NCI-H2107 (cell line): ENCODE data around the gene HRH1.

Experiments
- DNase-seq: peaks from one replicate; lab custom pipeline; 2025; lab: John Stamatoyannopoulos, UW

Gene HRH1

DNA sequence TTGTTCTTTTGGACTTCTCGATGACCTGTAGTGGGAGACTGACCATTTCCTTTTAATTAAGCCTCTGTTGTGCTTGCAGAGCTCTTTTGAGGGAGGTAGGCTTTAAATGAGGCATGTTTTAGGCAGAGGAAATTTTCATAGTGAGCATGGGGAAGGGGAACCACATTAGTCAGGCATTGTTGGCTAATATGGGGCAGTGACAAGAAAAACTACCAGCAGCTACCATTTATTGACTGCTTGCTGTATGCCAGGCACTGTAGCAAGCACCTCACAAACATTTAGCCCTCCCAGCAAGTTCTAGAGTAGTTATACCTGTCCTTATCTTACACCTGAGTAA lies 128.8 kb downstream of the HRH1 start:
- DNase-seq, result no peak

DNA sequence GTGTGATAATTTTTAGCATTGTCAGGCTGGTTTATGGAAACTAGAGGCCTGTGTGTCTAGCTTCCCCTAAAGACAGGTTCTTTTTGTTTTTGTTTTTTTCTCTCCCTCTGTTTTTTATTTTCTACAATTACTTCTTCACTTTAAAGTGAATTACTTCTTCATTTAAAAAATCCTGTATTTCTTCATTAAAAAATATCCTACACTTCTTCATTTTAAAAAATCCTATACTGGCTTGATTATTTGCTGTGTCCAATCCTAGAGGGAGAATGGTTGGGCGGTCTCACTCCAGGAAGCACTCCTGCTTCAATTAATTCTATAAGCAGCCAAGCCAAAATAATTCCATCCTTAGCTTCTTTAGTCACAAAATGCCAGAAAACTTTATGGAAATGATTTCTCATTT lies 129.7 kb downstream of the HRH1 start:
- no peak for DNase-seq

DNA sequence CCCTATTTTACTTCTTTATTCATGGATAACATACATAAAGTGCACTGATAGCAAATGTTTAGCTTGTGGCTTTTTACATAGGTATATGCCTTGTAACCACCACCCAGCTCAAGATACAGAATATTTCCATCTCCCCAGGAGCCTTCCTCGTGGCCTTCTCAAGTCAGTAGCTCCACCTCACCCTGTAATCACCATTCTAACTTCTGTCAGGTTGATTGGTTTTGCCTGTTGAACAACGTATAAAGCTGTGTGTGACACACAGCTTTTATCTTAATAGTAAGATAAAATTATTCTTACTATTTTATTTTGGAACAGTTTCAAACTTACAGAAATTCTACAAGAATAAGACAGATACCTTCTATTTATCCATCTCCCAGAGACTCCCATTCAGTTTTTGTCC lies 131.2 kb downstream of the HRH1 start:
- DNase-seq, result no peak

DNA sequence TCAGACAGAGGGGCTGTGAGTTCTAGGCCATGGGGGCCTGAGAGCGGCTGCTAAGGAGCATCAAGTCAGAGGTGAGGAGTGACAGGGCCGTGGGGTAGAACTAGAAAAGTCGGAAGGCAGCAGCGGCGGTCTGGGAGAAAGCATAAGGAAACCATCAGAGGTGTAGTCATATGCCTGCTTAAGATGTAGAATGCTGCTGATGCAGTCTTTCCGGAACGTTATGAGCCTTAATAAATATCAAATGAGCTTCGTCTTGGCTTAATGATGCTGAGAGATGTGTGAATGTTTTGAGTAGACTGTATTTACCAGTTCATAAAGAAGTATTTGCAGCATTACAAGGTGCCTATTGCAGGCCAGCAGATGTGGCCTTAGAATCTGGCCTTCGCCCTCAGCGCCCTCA lies 133.1 kb downstream of the HRH1 start:
- no peak for DNase-seq

DNA sequence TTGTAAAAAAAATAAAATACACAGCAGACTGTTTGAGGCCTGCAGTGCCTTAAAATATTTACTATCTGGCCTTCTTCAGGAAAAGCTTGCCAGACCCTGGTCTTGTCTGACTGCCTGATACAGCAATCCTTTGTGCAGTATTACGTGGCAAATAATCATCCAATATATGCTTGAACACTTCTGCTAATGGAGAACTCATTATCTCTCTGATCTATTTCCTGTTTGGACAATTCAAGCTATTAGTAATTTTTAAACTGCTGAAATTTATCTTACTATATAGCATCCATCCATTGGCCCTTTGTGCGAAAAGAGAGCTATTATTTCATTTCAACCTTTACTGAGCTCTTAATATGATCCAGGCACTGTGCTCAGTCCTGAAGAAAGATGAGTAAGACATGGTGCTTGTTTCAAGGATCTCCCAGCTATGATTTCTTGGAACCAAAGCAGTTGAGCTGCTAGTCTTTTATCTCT lies 133.8 kb downstream of the HRH1 start:
- DNase-seq, result no peak

DNA sequence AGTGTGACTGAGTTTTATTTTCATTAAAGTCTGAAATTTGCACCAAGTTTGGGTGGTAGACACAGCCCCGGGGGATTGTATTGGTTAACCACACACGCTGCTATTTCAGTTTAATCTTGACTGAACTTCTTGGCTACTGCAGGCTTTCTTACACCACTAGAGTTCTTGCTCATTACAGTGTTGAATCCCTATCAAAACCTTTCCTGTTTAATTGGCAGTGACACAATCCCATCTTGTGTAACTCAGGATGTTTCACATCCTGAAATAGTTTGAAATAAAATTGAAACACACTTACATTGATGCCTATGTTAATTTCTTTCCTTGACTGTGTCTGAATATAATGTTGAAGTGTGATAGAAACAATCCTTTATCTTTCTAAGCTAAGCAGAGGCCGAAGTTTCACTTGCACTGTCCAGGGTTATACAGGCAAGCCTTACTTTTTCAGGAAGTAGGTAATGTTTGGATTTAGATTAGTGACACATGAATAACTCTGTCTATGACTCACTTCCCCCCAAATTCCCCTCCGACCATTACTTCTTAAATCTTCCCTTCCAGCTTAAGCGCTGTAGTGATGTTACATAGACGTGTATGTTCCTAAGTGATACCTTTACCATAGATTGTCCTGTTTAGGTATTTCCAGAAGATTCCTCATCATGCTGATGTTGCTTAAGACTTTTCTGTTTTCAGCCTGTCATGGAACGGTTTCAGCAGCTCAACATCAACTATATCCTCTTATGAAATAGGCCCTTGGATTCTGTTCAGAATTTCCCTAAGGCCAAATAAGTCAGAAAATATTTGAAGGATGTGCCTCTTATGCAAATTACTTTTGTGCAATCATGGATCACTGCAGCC lies 134.7 kb downstream of the HRH1 start:
- no peak for DNase-seq

DNA sequence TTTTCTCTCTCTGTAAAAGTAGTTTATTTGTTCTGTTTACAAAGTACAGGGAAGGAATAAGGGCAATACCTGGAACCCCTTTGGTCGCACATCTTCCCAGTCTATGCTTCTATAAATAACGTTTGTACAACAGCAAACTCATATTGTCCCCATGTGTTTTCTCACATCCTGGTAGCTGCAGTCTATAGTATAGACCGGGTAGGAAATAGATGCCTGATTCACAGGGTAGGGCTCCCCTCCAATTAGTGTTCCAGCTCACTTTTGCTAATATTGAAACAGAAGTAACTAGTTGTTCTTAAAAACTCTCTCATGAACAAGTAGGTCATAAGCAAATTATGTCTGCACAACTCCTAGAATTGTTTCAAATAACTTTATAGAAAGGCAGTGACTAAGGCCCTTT lies 135.6 kb downstream of the HRH1 start:
- DNase-seq, result no peak

DNA sequence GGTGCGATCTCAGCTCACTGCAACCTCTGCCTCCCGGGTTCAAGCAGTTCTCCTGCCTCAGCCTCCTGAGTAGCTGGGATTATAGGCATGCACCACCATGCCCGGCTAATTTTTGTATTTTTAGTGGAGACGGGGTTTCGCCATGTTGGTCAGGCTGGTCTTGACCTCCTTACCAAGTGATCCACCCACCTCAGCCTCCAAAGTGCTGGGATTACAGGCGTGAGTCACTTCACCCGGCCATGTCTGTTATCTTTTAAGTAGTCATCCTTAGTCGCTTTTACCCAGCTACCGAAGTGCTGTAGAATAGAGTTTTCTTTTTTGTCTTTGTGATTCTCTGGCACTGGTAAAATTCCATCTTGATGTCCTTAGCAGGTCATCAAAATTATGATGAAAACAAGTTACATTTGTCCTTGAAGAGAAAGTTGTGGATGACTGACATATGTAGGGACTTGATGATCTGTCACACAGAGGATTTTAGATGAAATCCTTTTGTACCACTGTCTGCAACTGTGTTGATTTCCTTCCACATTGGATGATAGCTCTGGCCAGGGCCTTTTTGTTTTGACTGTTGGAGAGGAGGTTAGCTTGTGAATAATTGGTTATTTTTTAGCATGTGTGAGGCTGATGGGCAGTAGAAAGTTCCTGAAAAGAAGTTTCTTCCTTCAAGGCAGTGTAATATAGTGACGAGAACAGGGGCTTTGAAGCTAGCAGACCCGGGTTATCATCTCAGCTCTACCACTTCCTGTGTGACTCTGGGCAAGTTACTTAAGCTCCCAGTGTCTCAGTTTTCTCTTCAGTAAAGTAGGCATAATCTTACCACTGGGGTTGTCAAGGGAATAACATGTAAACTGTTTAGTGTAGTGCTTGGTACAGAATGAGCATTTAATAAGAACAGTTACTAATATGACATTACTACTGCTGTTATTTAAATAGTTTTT lies 136.7 kb downstream of the HRH1 start:
- no peak for DNase-seq

DNA sequence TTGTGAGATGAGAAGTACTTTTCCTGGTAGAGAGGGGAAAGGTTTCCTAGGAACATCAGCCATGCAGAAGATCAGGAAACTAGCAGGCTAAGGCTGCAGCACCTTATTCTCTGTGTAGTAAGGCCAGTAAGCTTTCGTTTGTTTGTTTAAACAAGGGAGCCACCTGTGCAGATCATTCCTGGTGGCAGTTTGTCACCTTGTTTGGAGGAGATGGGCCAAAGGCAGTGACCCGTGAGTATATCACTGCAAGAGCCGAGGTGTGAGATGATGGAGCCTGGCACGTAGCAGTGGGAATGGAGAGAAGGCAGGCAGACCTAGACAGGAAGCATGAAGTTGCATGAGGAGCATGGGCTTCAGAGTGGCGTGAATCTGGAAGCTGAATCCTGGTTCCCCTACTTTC lies 137.5 kb downstream of the HRH1 start:
- DNase-seq, result no peak

DNA sequence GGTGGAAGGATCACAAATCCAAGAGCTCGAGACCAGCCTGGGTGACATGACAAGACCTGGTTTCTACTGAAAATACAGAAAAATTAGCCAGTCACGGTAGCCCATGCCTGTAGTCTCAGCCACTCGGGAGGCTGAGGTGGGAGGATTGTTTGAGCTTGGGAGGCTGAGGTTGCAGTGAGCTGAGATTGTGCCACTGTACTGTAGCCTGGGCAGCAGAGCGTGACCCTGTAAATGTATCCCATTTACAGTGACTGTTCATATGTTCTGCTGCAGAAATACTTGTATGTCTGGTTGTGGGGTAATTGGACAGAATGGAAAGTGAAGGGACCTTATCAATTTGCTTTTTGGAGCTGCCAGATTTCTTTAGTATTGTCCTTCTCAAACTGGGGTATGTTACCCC lies 142.8 kb downstream of the HRH1 start:
- no peak for DNase-seq

DNA sequence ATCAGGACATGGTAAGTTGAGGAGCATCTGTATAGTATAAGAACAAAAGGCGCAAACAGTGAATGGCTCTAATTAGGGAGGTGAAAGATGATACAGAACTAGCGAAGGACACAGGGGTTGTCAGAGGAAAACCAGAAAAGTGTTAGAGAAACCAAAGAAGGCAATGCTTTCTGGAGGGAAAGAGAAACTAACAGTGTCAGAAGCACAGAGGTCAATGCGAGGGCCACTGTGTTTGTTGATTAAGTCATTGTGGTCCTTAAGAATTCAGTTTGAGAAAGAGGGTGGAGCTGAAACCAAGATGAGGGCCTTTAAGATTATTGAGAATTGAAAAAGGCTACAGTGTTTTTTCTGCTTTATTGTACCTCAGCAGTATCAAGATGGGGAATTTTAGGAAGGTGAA lies 146.7 kb downstream of the HRH1 start:
- DNase-seq, result no peak

DNA sequence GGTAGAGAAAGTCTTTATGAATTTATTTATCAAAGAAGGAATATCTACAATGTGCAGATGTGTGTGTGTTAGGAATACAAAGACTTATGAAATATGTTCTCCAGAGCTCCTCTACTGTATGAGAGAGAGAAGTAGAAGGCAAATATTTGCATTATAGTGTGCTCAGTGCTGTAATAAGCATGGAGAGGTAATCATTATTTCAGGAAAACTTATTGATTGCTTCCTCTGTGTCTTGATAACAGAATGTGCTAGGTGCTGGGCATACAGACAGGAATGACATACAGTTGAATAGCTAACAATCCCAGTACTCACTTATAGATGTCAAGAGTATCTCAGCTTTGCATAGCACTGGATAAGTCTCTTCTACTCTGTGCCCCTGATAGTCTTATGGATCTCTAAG lies 148.2 kb downstream of the HRH1 start:
- DNase-seq, result no peak

DNA sequence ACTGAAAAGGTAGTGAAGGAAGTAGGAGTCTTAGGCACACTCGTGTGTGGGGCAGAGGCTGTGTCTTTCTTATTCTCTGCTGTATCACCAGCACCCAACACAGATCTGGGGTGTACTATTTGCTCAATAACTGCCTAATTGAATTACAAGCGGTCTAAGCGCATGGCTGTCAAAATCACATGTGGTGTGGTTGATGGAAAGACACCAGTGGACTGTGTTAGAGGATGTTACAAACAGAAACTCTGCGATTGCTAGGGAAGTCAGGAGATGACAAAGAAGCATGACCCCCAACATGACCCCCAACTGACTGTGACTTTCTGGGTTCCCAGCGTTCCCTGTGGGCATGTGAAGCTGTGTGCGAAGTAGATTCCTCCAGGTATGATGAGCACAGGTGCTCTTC lies 149.9 kb downstream of the HRH1 start:
- no peak for DNase-seq

DNA sequence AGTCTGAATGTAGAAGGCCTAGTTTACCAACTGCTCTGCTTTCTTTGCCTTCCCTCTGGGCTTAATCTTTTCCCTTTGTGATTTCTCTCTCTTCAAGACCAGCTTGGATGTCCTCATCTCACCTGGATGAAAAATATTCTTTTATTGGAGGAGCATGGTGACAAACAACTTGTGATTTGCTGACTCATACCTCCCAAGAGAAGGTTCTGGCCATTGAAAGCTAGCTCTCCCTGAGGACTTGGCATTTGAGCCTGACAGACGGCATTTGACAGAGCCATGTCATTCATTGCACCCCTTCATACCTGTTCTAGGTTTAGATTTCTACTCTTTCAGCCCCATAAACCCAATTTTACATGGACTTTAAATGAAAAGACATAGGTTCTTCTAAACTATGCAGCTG lies 151.2 kb downstream of the HRH1 start:
- DNase-seq, result no peak

DNA sequence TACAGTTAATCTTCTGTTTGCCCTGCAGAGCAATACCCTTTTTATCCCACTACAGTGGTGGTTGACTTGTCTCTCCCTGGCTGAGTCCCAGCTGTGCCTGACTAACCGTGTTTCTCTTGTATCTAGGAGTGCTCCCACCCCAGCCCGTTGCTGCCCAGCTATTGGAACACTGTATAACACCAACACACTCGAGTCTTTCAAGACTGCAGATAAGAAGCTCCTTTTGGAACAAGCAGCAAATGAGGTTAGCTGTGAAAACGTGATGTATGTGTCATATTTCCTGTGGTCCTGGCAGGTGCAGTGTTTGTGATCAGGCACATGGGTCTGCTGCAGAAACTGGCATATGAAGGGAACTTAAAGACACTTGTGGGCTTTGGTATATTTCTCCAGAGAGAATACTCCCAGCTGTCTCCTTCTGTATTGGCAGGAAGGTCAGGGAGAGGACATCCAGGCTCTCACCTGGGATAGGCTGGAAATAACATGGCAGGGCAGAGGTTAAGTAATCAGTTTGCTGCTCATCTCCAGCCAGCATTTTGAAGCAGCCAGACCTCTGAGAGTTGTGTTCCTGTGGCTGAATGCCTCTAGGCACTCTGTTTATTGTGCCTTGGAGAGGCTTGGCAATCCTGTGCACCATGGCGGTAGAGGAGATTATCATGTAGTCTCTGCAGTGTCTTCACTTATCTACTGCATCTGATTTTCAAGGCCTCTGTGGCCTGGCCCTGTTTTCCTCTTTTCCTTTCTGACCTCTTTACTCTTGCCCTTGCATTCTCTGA lies 152.7 kb downstream of the HRH1 start:
- no peak for DNase-seq

DNA sequence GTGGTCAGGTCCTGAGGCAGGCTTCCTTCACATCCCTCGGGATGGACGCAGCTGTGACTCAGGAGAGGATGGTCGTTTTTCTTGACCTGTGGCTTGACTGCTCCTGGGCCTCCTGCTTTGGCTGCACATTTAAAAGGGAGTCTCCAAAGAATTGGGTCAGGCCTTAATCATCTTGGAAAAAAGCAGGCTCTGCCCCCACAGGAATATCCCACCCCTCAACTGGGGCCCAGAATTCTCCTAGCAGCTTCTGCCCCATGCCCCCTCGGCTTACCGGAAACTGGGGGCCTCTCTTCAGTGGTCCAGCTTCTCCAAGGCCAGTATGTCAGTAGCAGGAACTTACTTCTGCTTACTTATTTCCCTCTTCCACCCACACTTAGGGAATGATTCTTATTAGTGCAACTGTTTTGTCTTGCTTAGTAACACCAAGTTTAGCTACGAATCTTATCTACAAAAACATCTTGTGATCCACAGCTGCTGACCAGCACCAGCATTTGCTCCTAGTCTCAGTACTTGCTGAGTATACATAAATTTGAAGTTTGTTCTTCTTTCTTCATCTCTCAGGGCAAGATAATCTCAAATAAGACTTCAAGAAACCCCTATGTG lies 153.6 kb downstream of the HRH1 start:
- no peak for DNase-seq

DNA sequence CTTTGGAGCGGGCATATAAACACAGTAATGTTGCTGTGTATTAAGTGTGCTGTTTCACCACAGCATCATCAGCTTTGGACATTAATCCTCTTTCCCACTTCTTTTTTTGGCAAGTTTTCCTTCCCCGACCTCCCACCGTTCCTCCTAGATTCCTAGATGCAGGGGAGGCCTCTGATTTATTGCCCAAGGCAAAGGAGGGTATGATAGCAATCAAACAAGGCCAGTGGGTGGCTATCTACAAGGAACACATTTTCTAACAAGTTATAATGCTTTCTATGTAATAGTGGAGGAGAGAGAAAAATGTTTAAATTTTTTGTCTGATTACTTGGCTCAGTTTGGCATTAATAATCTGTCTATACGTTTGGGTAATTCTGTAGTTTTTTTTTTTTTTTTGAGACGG lies 156.0 kb downstream of the HRH1 start:
- DNase-seq, result no peak

DNA sequence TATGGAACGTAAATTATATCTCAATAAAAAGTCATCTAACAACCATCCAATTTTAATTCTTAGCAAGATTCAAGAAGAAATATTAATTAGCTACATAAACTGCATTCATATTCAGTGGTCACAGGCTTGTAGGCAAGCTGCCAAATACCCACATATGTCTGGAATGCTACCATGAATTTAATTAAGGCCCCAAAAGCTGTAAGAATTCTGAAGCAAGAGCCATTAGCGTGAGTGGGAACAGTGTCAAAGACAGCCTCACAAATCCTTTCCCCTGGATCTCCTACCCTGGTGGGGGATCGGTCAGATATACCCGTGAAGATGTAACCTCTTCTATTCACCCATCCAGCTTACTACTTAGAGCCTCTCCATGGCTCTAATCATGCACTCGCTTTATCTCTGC lies 157.9 kb downstream of the HRH1 start:
- DNase-seq, result no peak
